Suppressor macrophage (primary cell): ENCODE data around the gene CFAP65.

Experiments
- DNase-seq, 4 experiments: peaks; one replicate each; pipeline ENCODE4 v3.0.0-alpha.2; 2020 to 2022
- total RNA-seq, 17 experiments: gene quantifications; one replicate each; lab custom pipeline; 2026; ENCODE audit warnings: mixed read lengths in 6 of 17, inconsistent platforms in 3 of 17; lab: John Stamatoyannopoulos, UW

The CFAP65 gene
- total RNA-seq, result 0 to 6.3 (median 0) reads per million in 17 experiments

GRCh38 chr2:219041252-219041651 is at the start of gene CFAP65:
Gene CFAP65, minus strand, starts transcription at chr2:219041516. Its CDS starts 2,468 bp downstream, at chr2:219039048.
- peak; percentile 13 to 43 (median 32) for DNase-seq

- DNase-seq, result no peak
Observed at GRCh38 chr2:219090436-219091299, 49.4 kb upstream of the CFAP65 start.

- DNase-seq, result no peak
Observed at GRCh38 chr2:219089330-219089729, 48.0 kb upstream of the CFAP65 start.

- DNase-seq, result no peak
Observed at GRCh38 chr2:219087848-219088247, 46.5 kb upstream of the CFAP65 start.

- no peak for DNase-seq
Observed at GRCh38 chr2:219087361-219087760, 46.0 kb upstream of the CFAP65 start.

- peak; percentile 42 to 76 (median 60) for DNase-seq
Observed at GRCh38 chr2:219086196-219086595, 44.9 kb upstream of the CFAP65 start.

- no peak for DNase-seq
Observed at GRCh38 chr2:219084791-219085190, 43.5 kb upstream of the CFAP65 start.

- DNase-seq, result no peak
Observed at GRCh38 chr2:219082332-219082958, 41.1 kb upstream of the CFAP65 start.

GRCh38 chr2:219081701-219082331 is 40.5 kb upstream of the CFAP65 start:
- DNase-seq, result peak in 2 of 4 experiments; percentile 52 to 59

- no peak for DNase-seq
Observed at GRCh38 chr2:219081096-219081495, 39.8 kb upstream of the CFAP65 start.

GRCh38 chr2:219079417-219079816 is 38.1 kb upstream of the CFAP65 start:
- DNase-seq, result no peak

GRCh38 chr2:219078951-219079350 is 37.6 kb upstream of the CFAP65 start:
- DNase-seq, result no peak

- no peak for DNase-seq
Observed at GRCh38 chr2:219078126-219078525, 36.8 kb upstream of the CFAP65 start.

GRCh38 chr2:219076253-219076652 is 34.9 kb upstream of the CFAP65 start:
- peak; percentile 23 to 72 (median 62) for DNase-seq

GRCh38 chr2:219073413-219074129 is 32.3 kb upstream of the CFAP65 start:
- DNase-seq, result peak; percentile 75 to 94 (median 84)

- DNase-seq, result no peak
Observed at GRCh38 chr2:219072741-219073250, 31.5 kb upstream of the CFAP65 start.

GRCh38 chr2:219071131-219071816 is 30.0 kb upstream of the CFAP65 start:
- no peak for DNase-seq

- no peak for DNase-seq
Observed at GRCh38 chr2:219065484-219065883, 24.2 kb upstream of the CFAP65 start.

- DNase-seq, result no peak
Observed at GRCh38 chr2:219062081-219062480, 20.8 kb upstream of the CFAP65 start.

- DNase-seq, result peak in 3 of 4 experiments; percentile 9 to 54 (median 33)
Observed at GRCh38 chr2:219060821-219061791, 19.8 kb upstream of the CFAP65 start, which contains the start of gene IHH. Gene IHH, minus strand, starts transcription at chr2:219060921. Its CDS starts 454 bp downstream, at chr2:219060467.
